GM12878 (cell line): Measurements from ENCODE around the gene FUT8. TPM values are rescaled to one million over a fixed set of nuclear protein-coding genes. Genes with fewer than 3 reads are reported as not detected.

Experiments used
- ATAC-seq: fragments of 200-7000 bp; cut with Tn5 transposase; 3 replicates; pipeline ENCODE4 v1.9.1; 2020; ENCODE audit warnings: mild to moderate bottlenecking, moderate library complexity
- BruUV-seq: library from RNA; stranded (reverse); fragments of 400-500 nt; replicated peaks from 2 replicates; lab custom pipeline; 2021; lab: Mats Ljungman, UMichigan
- CTCF ChIA-PET: fragments of 300-600 bp; sonication (Branson Sonifier 250); formaldehyde crosslinking; extraction: SDS; loops from one replicate; lab custom pipeline; 2021; ENCODE audit warnings: inconsistent platforms; lab: Yijun Ruan, JAX
- POLR2A ChIA-PET: fragments of 350-600 bp; formaldehyde crosslinking; extraction: SDS; loops from one replicate; lab custom pipeline; 2021; ENCODE audit warnings: inconsistent platforms; lab: Charles Lee
- RAD21 ChIA-PET: fragments of 300-600 bp; sonication (Branson Sonifier 250); formaldehyde crosslinking; loops from one replicate; lab custom pipeline; 2023; ENCODE audit warnings: antibody characterized with exemption; ENCODE audit not compliant: unreplicated experiment; lab: Charles Lee
- SMC1A ChIA-PET: fragments of 300-600 bp; sonication (Branson Sonifier 250); formaldehyde crosslinking; loops from one replicate; lab custom pipeline; 2023; ENCODE audit not compliant: unreplicated experiment, uncharacterized antibody; lab: Charles Lee
- DNase-seq: peaks from one replicate; pipeline ENCODE4 v3.0.0-alpha.2; 2011; ENCODE audit warnings: low read depth, low spot score
- FAIRE-seq: peaks from 3 replicates; lab custom pipeline; 2011; peaks lifted over from hg19 to GRCh38; lab: Jason Lieb, UNC
- H2AFZ ChIP-seq: 2 replicates; pipeline ENCODE4 v1.6.0; 2011; ENCODE audit warnings: low read depth, low read length, control low read depth; ENCODE audit not compliant: control insufficient read depth
- H3K27ac ChIP-seq: 2 replicates; pipeline ENCODE4 v1.5.1; 2011; ENCODE audit warnings: control low read depth; ENCODE audit not compliant: control insufficient read depth, insufficient read depth
- H3K27me3 ChIP-seq, 2 experiments: replicated peaks in 1 of 2; 2 replicates each; pipeline versions ENCODE4 v1.6.0 to v1.6.1; 2011; ENCODE audit warnings: low read length in 1 of 2; ENCODE audit not compliant: control insufficient read depth in 2 of 2, insufficient read depth in 2 of 2
- H3K36me3 ChIP-seq, 2 experiments: 2 replicates each; pipeline ENCODE4 v1.5.1; 2011; ENCODE audit warnings: low read length in 1 of 2; ENCODE audit not compliant: control insufficient read depth in 2 of 2, insufficient read depth in 2 of 2
- H3K4me1 ChIP-seq: 2 replicates; pipeline ENCODE4 v1.6.1; 2011; ENCODE audit warnings: mild to moderate bottlenecking, low read length, moderate library complexity, mixed read lengths; ENCODE audit not compliant: control insufficient read depth, insufficient read depth
- H3K4me2 ChIP-seq: 2 replicates; pipeline ENCODE4 v1.6.0; 2011; ENCODE audit warnings: control low read depth; ENCODE audit not compliant: control insufficient read depth, insufficient read depth
- H3K4me3 ChIP-seq: fragments of 200-600 bp; sonication (generic); 2 replicates; pipeline ENCODE4 v1.5.1; 2016
- H3K79me2 ChIP-seq: 2 replicates; pipeline ENCODE4 v1.6.0; 2011; ENCODE audit warnings: low read length; ENCODE audit not compliant: control insufficient read depth, insufficient read depth
- H3K9ac ChIP-seq: 2 replicates; pipeline ENCODE4 v1.8.0; 2011; ENCODE audit warnings: low read length, control low read depth, mixed read lengths; ENCODE audit not compliant: control insufficient read depth, insufficient read depth
- H3K9me3 ChIP-seq: replicated peaks from 3 replicates; pipeline ENCODE4 v1.5.1; 2011; ENCODE audit warnings: mild to moderate bottlenecking, low read length; ENCODE audit not compliant: control insufficient read depth, insufficient read depth
- H4K20me1 ChIP-seq: 2 replicates; pipeline ENCODE4 v1.6.0; 2011; ENCODE audit not compliant: control insufficient read depth, insufficient read depth
- CREM ChIP-seq: IDR thresholded peaks from 2 replicates; pipeline ENCODE4 v1.6.1; 2014; ENCODE audit warnings: antibody characterized with exemption, low read depth
- NRF1 ChIP-seq: conservative IDR thresholded peaks from 2 replicates; pipeline ENCODE4 v1.6.1; 2011; ENCODE audit warnings: mild to moderate bottlenecking, low read depth, low read length, improper control_type of control experiment
- POLR2AphosphoS5 ChIP-seq: IDR thresholded peaks from 2 replicates; pipeline ENCODE4 v1.6.1; 2011; ENCODE audit warnings: mild to moderate bottlenecking, low read length, inconsistent platforms
- RB1 ChIP-seq: fragments of 450-650 bp; formaldehyde crosslinking; IDR thresholded peaks from 2 replicates; pipeline ENCODE4 v1.6.1; 2017; ENCODE audit warnings: mild to moderate bottlenecking, borderline replicate concordance
- YY1 ChIP-seq: IDR thresholded peaks from 2 replicates; pipeline ENCODE4 v1.6.1; 2011; ENCODE audit warnings: low read depth, mild to moderate bottlenecking, low read length
- ZNF217 ChIP-seq: fragments of 450-650 bp; IDR thresholded peaks from 2 replicates; pipeline ENCODE4 v1.6.1; 2017; ENCODE audit warnings: antibody characterized with exemption, mild to moderate bottlenecking
- in situ Hi-C: fragments of 300-500 bp; cut with MboI; formaldehyde crosslinking; loops from 9 replicates; pipeline ENCODE4 v1.14.3; 2018; ENCODE audit warnings: mixed read lengths
- intact Hi-C: fragments of 100-400 bp; cut with micrococcal nuclease; formaldehyde crosslinking; loops from one replicate; pipeline ENCODE4 v1.14.2; 2022; ENCODE audit not compliant: unreplicated experiment
- polyA plus RNA-seq, 11 experiments: library from polyadenylated mRNA; depleted of rRNA in 4 of 11; unstranded in 6 of 11; stranded (reverse) in 5 of 11; fragments of >200 nt; fragmentation: Nextera tagmentation in 4 of 11; fragmentation: Illumina TruSeq in 1 of 11; extraction: Ambion mirVana in 4 of 11; extraction: Trizol in 1 of 11; gene quantifications; 1 replicate in 1 of 11; 2 replicates in 10 of 11; pipeline versions ENCODE4 v1.2.1 to v1.2.3, GENCODE V29; 2011 to 2016; ENCODE audit warnings: inconsistent platforms in 2 of 11, missing spikeins in 2 of 11, low read depth in 1 of 11
- total RNA-seq, 4 experiments: library from RNA; depleted of rRNA in 3 of 4; stranded (reverse); fragments of >200 nt in 3 of 4; fragmentation: Illumina TruSeq in 1 of 4; extraction: Trizol in 1 of 4; gene quantifications; 2 replicates each; pipeline versions ENCODE4 v1.2.1 to v1.2.3, GENCODE V29; 2013 to 2021
- TF ChIP-seq, protein P1 (sequence below): fragments of 450-650 bp; IDR thresholded peaks from 2 replicates; pipeline ENCODE4 v1.6.1; 2017; ENCODE audit warnings: mild to moderate bottlenecking, moderate library complexity
- TF ChIP-seq, protein P2 (sequence below): IDR thresholded peaks from 2 replicates; pipeline ENCODE4 v1.6.1; 2011; ENCODE audit warnings: low read depth, mild to moderate bottlenecking, low read length, moderate library complexity, borderline replicate concordance; ENCODE audit errors: extremely low read depth
- TF ChIP-seq, protein P3 (sequence below): IDR thresholded peaks from 2 replicates; pipeline ENCODE4 v1.6.1; 2011; ENCODE audit warnings: borderline replicate concordance, low read depth, mild to moderate bottlenecking, moderate library complexity, mixed read lengths, low read length; ENCODE audit not compliant: insufficient read depth; ENCODE audit errors: extremely low read length
- TF ChIP-seq, protein P4 (sequence below): IDR thresholded peaks from 2 replicates; pipeline ENCODE4 v1.6.1; 2012; ENCODE audit warnings: low read depth, low read length, improper control_type of control experiment
- TF ChIP-seq, protein P5 (sequence below): fragments of 450-650 bp; IDR thresholded peaks from 2 replicates; pipeline ENCODE4 v1.6.1; 2016; ENCODE audit warnings: mild to moderate bottlenecking
- TF ChIP-seq, protein P6 (sequence below): fragments of 450-650 bp; formaldehyde crosslinking; IDR thresholded peaks from 2 replicates; pipeline ENCODE4 v1.4.0; 2020; ENCODE audit warnings: mild to moderate bottlenecking, moderate library complexity

The FUT8 gene
- total and polyA plus RNA-seq, 10 of the 15 experiments (the other 5 are each of a cell fraction or from before 2014, with no cell fraction given) = 21.3 to 106 (median 66.3) TPM

DNA sequence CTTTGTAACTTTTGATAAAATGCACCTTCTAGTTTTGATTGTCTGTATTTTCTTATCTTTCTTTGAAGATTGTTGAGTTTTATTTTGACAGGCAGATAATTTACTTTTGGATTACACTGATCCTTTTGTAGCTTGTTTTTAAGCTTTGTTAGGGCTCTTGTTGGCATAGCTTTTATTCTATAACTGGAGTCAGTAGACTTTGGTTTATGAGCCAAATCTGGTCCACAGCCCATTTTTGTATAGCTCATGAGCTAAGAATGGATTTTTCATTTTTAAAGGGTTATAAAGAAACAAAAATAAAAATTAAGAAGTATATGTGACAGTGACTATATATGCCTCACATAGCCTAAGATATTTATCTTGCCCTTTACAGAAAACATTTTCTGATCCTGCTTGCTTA lies 142.3 kb downstream of the FUT8 start:
- no peaks in the 10 kb centered on the region for H4K20me1 ChIP-seq
- no peak overlapping the region for H3K27ac ChIP-seq
- no peak overlapping the region for H3K4me2 ChIP-seq
- RAD21 ChIA-PET = interaction anchor here (1.3 to 1.4 kb wide), 2 partner anchors 140 to 268 kb away, joined by 3 to 6 read pairs; no protein-coding TSS in a partner anchor
- H3K9me3 ChIP-seq = no peaks in the 10 kb centered on the region; the same call in 2 of the 3 replicates
- FAIRE-seq (no peak), DNase-seq (no peak), ATAC-seq (no peak)
- SMC1A ChIA-PET = interaction anchor here (0.7 to 2.4 kb wide), 7 partner anchors 8 to 253 kb away, joined by 3 to 10 read pairs (median 3); no protein-coding TSS in a partner anchor
- no peaks in the 10 kb centered on the region for H3K27me3 ChIP-seq
- H3K4me1 ChIP-seq = no peaks in the 10 kb centered on the region
- intact Hi-C loops = no loop called here
- BruUV-seq = no TSS peak
- H2AFZ ChIP-seq = no peak overlapping the region
- CTCF ChIA-PET = interaction anchor here (0.5 to 1.6 kb wide), 7 partner anchors 13 to 869 kb away, joined by 3 to 5 read pairs (median 3); no protein-coding TSS in a partner anchor
- peaks cover 21% of the 10 kb centered on the region for H3K79me2 ChIP-seq
- no peak overlapping the region for H3K9ac ChIP-seq
- POLR2A ChIA-PET = interaction anchor here (0.9 kb wide), 1 partner anchor 17 kb away, joined by 3 read pairs; no protein-coding TSS in a partner anchor
- in situ Hi-C loops = no loop called here
- H3K4me3 ChIP-seq = no peak overlapping the region
- no peaks in the 10 kb centered on the region for H3K36me3 ChIP-seq
- TF ChIP-seq, protein P1, sequence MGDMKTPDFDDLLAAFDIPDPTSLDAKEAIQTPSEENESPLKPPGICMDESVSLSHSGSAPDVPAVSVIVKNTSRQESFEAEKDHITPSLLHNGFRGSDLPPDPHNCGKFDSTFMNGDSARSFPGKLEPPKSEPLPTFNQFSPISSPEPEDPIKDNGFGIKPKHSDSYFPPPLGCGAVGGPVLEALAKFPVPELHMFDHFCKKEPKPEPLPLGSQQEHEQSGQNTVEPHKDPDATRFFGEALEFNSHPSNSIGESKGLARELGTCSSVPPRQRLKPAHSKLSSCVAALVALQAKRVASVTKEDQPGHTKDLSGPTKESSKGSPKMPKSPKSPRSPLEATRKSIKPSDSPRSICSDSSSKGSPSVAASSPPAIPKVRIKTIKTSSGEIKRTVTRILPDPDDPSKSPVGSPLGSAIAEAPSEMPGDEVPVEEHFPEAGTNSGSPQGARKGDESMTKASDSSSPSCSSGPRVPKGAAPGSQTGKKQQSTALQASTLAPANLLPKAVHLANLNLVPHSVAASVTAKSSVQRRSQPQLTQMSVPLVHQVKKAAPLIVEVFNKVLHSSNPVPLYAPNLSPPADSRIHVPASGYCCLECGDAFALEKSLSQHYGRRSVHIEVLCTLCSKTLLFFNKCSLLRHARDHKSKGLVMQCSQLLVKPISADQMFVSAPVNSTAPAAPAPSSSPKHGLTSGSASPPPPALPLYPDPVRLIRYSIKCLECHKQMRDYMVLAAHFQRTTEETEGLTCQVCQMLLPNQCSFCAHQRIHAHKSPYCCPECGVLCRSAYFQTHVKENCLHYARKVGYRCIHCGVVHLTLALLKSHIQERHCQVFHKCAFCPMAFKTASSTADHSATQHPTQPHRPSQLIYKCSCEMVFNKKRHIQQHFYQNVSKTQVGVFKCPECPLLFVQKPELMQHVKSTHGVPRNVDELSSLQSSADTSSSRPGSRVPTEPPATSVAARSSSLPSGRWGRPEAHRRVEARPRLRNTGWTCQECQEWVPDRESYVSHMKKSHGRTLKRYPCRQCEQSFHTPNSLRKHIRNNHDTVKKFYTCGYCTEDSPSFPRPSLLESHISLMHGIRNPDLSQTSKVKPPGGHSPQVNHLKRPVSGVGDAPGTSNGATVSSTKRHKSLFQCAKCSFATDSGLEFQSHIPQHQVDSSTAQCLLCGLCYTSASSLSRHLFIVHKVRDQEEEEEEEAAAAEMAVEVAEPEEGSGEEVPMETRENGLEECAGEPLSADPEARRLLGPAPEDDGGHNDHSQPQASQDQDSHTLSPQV = no peak
- TF ChIP-seq YY1 (no peak), NRF1 (no peak), ZNF217 (no peak), RB1 (no peak), POLR2AphosphoS5 (no peak), CREM (no peak)
- TF ChIP-seq, protein P2, sequence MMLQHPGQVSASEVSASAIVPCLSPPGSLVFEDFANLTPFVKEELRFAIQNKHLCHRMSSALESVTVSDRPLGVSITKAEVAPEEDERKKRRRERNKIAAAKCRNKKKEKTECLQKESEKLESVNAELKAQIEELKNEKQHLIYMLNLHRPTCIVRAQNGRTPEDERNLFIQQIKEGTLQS = no peak
- TF ChIP-seq, protein P3, sequence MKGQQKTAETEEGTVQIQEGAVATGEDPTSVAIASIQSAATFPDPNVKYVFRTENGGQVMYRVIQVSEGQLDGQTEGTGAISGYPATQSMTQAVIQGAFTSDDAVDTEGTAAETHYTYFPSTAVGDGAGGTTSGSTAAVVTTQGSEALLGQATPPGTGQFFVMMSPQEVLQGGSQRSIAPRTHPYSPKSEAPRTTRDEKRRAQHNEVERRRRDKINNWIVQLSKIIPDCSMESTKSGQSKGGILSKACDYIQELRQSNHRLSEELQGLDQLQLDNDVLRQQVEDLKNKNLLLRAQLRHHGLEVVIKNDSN = no peak
- TF ChIP-seq, protein P4, sequence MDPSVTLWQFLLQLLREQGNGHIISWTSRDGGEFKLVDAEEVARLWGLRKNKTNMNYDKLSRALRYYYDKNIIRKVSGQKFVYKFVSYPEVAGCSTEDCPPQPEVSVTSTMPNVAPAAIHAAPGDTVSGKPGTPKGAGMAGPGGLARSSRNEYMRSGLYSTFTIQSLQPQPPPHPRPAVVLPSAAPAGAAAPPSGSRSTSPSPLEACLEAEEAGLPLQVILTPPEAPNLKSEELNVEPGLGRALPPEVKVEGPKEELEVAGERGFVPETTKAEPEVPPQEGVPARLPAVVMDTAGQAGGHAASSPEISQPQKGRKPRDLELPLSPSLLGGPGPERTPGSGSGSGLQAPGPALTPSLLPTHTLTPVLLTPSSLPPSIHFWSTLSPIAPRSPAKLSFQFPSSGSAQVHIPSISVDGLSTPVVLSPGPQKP = no peak
- TF ChIP-seq, protein P5, sequence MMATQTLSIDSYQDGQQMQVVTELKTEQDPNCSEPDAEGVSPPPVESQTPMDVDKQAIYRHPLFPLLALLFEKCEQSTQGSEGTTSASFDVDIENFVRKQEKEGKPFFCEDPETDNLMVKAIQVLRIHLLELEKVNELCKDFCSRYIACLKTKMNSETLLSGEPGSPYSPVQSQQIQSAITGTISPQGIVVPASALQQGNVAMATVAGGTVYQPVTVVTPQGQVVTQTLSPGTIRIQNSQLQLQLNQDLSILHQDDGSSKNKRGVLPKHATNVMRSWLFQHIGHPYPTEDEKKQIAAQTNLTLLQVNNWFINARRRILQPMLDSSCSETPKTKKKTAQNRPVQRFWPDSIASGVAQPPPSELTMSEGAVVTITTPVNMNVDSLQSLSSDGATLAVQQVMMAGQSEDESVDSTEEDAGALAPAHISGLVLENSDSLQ = no peak
- TF ChIP-seq, protein P6, sequence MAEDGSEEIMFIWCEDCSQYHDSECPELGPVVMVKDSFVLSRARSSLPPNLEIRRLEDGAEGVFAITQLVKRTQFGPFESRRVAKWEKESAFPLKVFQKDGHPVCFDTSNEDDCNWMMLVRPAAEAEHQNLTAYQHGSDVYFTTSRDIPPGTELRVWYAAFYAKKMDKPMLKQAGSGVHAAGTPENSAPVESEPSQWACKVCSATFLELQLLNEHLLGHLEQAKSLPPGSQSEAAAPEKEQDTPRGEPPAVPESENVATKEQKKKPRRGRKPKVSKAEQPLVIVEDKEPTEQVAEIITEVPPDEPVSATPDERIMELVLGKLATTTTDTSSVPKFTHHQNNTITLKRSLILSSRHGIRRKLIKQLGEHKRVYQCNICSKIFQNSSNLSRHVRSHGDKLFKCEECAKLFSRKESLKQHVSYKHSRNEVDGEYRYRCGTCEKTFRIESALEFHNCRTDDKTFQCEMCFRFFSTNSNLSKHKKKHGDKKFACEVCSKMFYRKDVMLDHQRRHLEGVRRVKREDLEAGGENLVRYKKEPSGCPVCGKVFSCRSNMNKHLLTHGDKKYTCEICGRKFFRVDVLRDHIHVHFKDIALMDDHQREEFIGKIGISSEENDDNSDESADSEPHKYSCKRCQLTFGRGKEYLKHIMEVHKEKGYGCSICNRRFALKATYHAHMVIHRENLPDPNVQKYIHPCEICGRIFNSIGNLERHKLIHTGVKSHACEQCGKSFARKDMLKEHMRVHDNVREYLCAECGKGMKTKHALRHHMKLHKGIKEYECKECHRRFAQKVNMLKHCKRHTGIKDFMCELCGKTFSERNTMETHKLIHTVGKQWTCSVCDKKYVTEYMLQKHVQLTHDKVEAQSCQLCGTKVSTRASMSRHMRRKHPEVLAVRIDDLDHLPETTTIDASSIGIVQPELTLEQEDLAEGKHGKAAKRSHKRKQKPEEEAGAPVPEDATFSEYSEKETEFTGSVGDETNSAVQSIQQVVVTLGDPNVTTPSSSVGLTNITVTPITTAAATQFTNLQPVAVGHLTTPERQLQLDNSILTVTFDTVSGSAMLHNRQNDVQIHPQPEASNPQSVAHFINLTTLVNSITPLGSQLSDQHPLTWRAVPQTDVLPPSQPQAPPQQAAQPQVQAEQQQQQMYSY (CRISPR knock-in tag) = no peak
